T follicular helper cell (primary cell): Measurements from ENCODE around the gene STEAP3.

Experiments
- DNase-seq: peaks from one replicate; pipeline ENCODE4 v3.0.0-alpha.2; 2020; ENCODE audit warnings: low read depth
- total RNA-seq, 2 experiments: gene quantifications; one replicate each; lab custom pipeline; 2026; lab: John Stamatoyannopoulos, UW

Gene STEAP3
- 0 to 0.06 reads per million in 2 experiments for total RNA-seq

DNA sequence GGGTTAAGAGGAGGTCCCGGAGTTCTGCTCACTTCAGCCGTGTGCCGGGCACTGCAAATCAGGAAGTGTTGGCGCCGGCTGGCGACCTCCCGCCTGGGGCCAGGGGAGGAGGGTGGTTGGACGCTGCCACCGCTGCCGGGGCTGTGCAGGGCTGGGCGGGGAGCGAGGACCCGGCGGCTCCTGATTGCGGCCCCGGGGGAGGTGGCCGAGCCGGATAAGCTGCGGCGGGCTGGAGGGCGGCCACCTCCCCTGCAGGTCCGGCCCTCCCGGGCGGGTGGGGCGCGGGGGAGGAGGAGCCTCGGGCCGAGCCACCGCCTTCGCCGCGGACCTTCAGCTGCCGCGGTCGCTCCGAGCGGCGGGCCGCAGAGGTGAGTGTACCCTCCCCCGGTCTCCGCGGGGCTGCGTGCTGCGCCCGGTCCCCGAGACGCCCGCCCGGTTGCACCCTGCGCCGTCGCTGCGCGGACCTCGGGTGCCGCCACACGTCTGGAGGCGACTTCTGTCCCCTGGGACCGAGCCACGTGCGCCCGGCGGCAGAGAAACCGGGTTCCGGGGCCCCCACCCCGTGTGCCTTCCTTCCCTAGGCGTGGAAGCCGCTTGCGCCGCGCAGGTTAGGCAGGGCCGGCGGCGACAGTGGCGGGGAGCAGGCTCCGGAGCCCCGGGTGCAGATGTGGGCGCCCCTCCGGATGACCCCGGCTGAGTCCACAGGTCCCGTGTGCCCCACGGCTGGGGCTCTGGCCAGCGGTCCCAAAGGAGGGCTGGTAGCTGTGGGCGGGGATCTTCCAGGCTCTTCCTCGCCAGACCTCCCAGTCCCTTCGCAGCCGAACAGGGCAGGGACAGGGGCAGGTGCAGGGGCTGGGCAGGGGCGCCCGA, at the start of gene STEAP3:
Gene STEAP3 (plus strand): TSS at position 314 of the 870 bp plus-strand sequence. CDS start 7,179 bp downstream, outside the sequence.
- DNase-seq: no peak

DNA sequence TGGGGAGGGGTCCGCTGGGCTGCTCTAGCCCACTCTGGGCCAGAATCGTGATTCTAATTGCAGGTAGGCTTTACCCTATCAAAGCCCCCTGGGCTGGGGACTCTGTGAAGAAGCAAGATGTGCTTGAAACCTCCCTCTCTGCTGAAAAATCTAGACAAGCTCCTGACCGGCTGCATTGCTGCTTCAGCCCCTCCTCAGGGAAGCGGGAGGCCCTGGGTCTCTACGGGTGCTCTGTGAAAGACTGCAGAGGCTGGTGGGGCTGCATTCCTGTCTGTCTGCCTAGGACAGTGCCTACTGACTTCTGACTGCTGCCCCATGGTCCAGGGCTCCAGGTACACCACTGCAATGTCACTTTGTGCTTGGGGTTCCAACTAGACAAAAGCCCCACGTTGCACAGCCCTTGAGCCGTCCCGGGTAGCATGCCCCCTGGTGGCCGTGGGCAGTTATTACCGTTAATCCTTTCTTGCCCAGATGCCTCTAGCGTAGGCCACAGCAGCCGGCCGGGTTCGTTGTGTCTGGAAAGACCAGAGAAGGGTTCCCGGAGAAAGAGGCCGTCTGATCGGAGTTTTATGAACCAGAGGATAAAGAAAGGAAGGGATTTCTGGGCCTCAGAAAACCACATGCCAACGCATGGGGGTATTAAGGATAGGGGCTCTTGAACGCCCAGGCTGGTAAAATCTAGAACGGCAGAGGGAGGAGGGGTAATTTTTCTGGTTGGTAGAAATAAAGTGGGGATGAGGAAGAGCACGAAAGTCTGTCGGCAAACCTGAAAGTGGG, 49.2 kb upstream of the STEAP3 start:
- DNase-seq: peak; percentile 14

DNA sequence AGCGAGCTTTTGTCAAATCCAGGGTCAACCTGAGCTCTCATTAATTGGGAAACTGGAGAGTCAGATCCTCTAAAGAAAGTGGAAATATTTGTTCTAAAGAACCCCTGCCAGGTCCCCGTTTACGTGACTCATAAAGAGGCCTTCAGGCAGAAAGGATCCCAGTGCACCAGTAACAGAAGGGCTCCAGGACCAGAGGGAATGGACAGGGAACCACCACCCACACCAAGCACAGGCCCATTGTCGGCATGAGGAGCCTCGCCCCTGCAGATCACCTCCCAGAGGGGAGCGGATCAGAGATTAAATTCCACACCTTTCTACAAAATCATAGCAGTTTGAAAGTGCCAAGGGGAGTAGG, 48.7 kb upstream of the STEAP3 start:
- DNase-seq: no peak

- DNase-seq: no peak
These were observed 48.1 kb upstream of the STEAP3 start for GRCh38 chr2:119175517-119175916.

- DNase-seq: no peak
These were observed 46.3 kb upstream of the STEAP3 start for GRCh38 chr2:119177171-119177837.

- DNase-seq: no peak
These were observed 45.8 kb upstream of the STEAP3 start for GRCh38 chr2:119177838-119178190.

GRCh38 chr2:119178776-119179175, 44.9 kb upstream of the STEAP3 start:
- no peak for DNase-seq

DNA sequence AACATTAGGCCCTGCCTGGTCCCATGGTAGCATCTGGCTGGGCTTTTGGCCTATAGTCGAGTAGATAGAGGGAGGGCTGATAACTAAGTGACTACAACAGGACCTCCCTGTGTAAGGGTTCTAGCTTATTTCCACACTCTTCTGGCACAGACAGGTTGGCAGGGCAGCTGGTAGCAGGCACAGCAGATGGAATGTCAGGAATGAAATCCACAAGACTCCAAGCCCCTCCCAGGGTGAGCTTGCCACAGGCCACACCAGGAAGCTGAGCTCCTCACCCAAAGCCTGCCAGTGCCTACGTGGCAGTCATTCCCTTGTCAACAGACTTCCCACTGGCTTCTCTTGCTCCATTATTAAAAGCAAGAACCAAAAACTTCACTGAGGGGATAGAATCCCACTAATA, 44.4 kb upstream of the STEAP3 start:
- DNase-seq: no peak

DNA sequence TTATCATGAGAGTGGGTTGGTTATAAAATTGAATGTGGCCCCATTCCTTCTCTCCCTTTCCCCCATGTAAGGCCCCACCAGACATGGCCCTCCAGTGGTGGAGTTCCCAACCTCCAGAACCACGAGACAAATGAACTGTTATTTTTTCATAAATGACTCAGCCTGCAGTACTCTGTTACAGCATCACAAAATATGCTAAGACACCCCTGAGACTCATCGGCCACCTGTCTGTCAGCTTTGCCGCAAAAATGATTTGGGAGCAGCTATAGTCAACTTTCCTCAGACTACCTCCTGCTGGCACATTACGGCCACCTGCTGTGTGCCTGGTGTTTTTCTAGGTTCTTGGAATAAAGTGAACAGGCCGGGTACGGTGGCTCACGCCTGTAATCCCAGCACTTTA, 43.6 kb upstream of the STEAP3 start:
- no peak for DNase-seq

GRCh38 chr2:119180892-119181291, 42.7 kb upstream of the STEAP3 start:
- DNase-seq: no peak

DNA sequence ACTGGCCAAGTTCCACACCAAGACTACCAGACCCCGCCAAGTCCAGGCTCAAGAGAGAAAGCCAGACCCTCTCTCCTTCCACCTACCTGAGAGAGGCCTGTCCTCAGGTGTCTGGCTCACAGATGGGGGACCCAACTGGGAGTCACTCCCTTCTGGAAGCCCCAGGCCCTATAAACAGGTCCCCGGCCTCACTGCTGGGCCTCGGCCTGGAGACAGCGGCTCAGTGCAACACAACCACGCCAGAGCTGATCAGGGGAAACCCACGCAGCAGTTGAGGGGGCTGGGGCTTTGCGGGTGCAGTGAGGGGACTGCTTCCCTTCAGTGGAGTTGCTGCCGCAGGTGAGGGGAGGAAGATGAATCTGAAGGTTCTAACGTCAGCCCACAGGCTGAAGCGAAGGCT, 42.2 kb upstream of the STEAP3 start:
- no peak for DNase-seq

GRCh38 chr2:119181791-119182445, 41.7 kb upstream of the STEAP3 start:
- DNase-seq: no peak

- DNase-seq: no peak
These were observed 39.1 kb upstream of the STEAP3 start for GRCh38 chr2:119184512-119184911.

DNA sequence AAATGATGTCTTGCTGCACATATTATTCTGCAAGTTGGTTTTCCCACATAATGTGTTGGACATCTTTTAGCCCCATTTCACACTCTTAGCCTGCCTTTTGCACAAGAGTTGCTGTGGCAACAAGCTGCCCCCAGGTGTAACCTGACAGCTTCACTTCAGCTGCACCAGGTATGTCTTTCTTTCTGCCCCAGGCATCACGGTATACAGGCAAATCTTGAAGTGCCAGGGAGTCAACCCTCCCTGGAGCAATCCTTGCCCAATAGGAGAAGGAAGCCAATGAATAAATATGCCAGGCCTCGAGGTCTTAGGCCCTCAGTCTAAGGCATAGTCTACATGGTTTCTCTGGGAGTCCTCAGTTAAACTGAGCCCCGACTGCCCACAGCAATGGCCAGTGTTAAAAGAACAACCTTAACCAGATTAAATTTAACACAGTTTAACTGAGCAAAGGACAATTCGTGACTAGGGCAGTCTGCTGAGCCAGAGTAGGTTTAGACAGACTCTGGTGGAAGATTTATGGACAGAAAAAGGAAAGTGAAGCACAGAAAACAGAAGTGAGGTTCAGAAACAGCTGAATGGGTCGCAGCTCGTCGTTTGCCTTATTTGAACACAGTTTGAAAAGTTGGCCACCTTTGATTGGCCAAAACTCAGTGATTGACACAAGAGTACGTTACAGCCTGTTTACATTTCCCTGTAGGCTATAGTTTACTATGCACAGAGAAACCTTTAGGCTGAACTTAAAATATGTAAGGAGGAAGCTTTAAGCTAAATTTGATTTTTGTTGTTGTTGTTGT, 33.1 kb upstream of the STEAP3 start:
- no peak for DNase-seq

- DNase-seq: no peak
These were observed 30.7 kb upstream of the STEAP3 start for GRCh38 chr2:119192893-119193292.

DNA sequence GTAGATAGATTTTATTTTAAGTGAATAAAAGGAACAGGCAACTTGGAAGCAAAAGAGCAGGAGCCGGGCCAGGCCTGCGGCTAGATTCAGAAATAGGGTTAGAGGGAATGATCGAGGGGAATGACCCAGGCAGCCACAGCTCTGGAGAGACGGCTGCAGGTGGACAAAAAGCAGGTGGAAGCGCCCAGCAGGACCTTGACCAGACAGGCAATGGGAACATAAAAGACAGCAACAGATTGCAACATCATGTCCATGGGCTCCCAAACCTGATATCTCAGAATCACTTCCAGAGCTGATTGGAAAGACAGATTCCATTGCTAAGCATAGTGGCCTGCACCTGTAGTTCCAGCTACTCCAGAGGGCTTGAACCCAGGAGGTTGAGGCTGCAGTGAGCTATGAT, 28.6 kb upstream of the STEAP3 start:
- DNase-seq: no peak

DNA sequence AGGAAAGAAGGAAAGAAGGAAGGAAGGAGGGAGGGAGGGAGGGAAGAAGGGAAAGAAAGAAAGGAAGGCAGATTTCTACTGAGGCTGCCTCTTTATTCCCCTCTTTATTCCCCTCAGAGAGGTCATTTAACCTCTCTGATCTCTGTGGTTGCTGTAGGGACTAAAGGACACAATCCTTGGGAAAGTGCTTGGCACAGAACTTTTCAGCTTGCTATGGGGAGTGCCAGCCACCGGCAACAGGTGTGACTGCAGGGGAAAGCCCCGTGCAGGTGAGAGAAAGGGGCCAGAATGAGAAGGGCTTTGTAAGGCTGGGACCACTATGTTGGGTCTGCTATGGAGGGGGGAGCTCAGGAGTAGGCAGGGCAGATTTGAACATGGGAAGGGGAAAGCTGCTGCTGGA, 27.7 kb upstream of the STEAP3 start:
- DNase-seq: no peak

DNA sequence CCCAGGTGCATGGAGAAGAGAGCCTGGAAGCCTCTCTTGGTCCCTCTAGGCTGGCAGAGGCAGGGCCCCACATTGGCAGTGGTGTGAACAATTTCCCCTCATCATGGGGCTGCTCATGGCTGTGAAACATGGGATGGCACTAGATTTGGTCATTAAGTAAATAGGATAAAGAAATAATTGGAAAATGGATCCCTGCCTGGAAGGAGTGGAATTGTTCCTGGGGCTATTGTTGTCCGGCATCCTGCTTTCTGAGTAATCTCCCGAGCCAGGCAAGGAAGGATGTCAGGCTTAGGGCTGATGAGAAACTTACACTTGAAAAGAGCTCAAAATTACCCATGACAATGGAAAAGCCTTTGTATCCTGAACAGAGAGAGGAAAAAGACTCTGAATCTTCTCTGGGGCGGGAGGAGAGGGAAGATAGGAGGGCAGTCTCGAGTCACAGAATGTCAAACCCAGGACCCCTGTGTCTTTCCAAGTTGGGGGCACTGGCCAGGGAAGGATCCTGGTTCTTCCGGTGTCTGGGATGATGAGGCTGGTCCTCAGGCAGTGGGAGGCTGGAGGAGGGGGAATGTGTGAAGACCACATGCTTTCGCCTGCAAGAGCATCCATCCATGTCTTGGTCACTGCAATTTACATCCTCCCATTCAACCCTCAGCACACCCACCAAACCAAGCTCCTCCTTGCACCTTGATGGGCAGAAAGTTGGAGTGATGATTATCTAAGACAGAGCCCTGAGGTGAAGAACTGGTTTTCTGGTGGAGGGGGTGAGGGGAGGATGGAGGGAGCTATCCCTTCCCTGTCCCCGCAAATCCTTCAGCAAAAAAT, 27.1 kb upstream of the STEAP3 start:
- DNase-seq: no peak

DNA sequence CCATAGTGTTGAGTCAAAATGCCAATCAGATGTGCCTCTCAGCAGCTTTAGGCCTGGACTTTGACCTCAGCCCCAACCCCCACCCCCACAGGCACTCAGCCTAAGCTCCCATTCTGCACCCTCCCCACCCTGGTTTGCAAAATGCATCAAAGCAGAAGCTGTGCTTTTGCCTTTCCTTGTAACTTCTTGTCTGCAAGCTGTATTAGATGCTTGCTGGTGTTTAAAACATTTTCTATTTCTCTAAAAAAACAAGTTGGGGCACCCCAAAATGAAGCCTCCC, 26.6 kb upstream of the STEAP3 start:
- DNase-seq: no peak

GRCh38 chr2:119197529-119198239, 25.9 kb upstream of the STEAP3 start:
- DNase-seq: no peak
